Loucy (cell line): ENCODE results near the gene PDE3B.

ENCODE experiments used
- H2AFZ ChIP-seq: fragments of 200-600 bp; sonication (generic); 2 replicates; pipeline ENCODE4 v1.6.0; 2016; ENCODE audit warnings: antibody characterized with exemption, mild to moderate bottlenecking, low read length, moderate library complexity
- H3F3A ChIP-seq: fragments of 200-600 bp; 2 replicates; pipeline ENCODE4 v1.6.0; 2016; ENCODE audit warnings: antibody characterized with exemption, low read depth, mild to moderate bottlenecking
- H3K27me3 ChIP-seq: fragments of 200-600 bp; sonication (generic); 2 replicates; pipeline ENCODE4 v1.6.1; 2014; ENCODE audit warnings: low read length, mild to moderate bottlenecking; ENCODE audit not compliant: insufficient read depth, poor library complexity, severe bottlenecking
- H3K36me3 ChIP-seq: fragments of 200-600 bp; sonication (generic); 2 replicates; pipeline ENCODE4 v1.6.1; 2016; ENCODE audit warnings: low read length; ENCODE audit not compliant: insufficient read depth
- H3K4me1 ChIP-seq: fragments of 200-600 bp; sonication (generic); 2 replicates; pipeline ENCODE4 v1.5.1; 2014; ENCODE audit warnings: low read length, mild to moderate bottlenecking; ENCODE audit not compliant: insufficient read depth, poor library complexity, severe bottlenecking
- H3K4me2 ChIP-seq: fragments of 200-600 bp; sonication (generic); 2 replicates; pipeline ENCODE4 v1.6.0; 2014; ENCODE audit warnings: antibody characterized with exemption, low read length, low read depth, mild to moderate bottlenecking; ENCODE audit not compliant: poor library complexity, severe bottlenecking
- H3K4me3 ChIP-seq: fragments of 200-600 bp; sonication (generic); 2 replicates; pipeline ENCODE4 v1.5.1; 2014; ENCODE audit warnings: low read length, mild to moderate bottlenecking, mixed read lengths; ENCODE audit not compliant: poor library complexity, severe bottlenecking
- H3K79me2 ChIP-seq: fragments of 200-600 bp; sonication (generic); 2 replicates; pipeline ENCODE4 v1.6.1; 2014; ENCODE audit warnings: low read length; ENCODE audit not compliant: insufficient read depth
- H3K9ac ChIP-seq: fragments of 200-600 bp; sonication (generic); 2 replicates; pipeline ENCODE4 v1.6.0; 2014; ENCODE audit warnings: mild to moderate bottlenecking, low read depth, low read length, moderate library complexity; ENCODE audit not compliant: poor library complexity, severe bottlenecking
- H3K9me2 ChIP-seq: fragments of 200-600 bp; sonication (generic); replicated peaks from 2 replicates; pipeline ENCODE4 v1.6.1; 2016; ENCODE audit warnings: low read depth, low read length, mixed read lengths
- H3K9me3 ChIP-seq: fragments of 200-600 bp; sonication (generic); 2 replicates; pipeline ENCODE4 v1.6.1; 2014; ENCODE audit warnings: mild to moderate bottlenecking, antibody characterized with exemption, low read length, low read depth; ENCODE audit not compliant: insufficient read depth
- H4K20me1 ChIP-seq: fragments of 200-600 bp; sonication (generic); 2 replicates; pipeline ENCODE4 v1.6.0; 2014; ENCODE audit warnings: antibody characterized with exemption, low read length, mild to moderate bottlenecking; ENCODE audit not compliant: insufficient read depth, poor library complexity, severe bottlenecking
- CTCF ChIP-seq: fragments of 200-600 bp; sonication (generic); conservative IDR thresholded peaks from 2 replicates; pipeline ENCODE4 v1.5.1; 2014; ENCODE audit warnings: mild to moderate bottlenecking, antibody characterized with exemption, low read length
- EZH2phosphoT487 ChIP-seq: fragments of 200-600 bp; IDR thresholded peaks from 2 replicates; pipeline ENCODE4 v1.6.1; 2018; ENCODE audit warnings: antibody characterized with exemption, mild to moderate bottlenecking, moderate library complexity, borderline replicate concordance

The PDE3B gene

DNA sequence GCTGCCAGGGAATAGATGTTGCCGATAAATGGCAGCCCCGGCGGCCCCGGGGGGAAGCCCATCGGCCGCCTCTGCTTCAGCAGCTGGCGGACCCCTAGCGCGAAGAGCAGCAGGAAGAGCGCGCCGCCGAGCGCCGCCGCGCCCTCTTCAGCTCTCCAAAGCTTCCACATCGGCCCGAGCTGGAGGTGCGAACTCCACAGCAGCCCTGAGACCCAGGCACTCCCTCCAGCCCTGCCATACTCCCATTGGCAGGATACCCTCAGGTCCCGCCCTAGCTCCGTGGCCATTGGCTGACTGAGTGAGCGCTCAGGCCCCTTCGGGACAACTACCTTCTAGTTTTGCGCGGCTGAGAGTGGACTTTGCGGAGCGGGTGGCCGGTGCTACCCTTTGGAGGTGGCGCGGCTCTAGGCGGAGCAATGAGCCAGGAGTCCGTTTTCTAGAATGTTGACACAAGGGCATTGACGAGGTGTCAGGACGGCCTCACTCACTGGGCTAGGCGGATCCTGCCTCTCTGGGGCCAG is 248.5 kb downstream of the PDE3B start, which contains the start of gene CYP2R1:
CYP2R1 (minus strand) TSS at position 196 of the 521 bp plus-strand sequence; CDS start at position 170, 26 bp downstream.
- Histone ChIP-seq H3K36me3 (no peaks in the 10 kb centered on the region), H3K79me2 (peaks cover 27% of the 10 kb centered on the region), H3K4me2 (peak within 1 kb of the TSS; percentile 95), H3K9me2 (no peaks in the 10 kb centered on the region), H2AFZ (peak within 1 kb of the TSS; percentile 95), H3K4me3 (peak within 1 kb of the TSS; percentile 80), H3K27me3 (no peaks in the 10 kb centered on the region), H3K4me1 (peaks cover 37% of the 10 kb centered on the region), H4K20me1 (peaks cover 24% of the 10 kb centered on the region), H3K9ac (peak within 1 kb of the TSS; percentile 72), H3F3A (no peaks in the 10 kb centered on the region), H3K9me3 (no peaks in the 10 kb centered on the region)
- TF ChIP-seq CTCF (0 out of 2 replicates have a peak, but pooled peaks have one; percentile 13), EZH2phosphoT487 (no peak)

GRCh38 chr11:14892577-14892976 is 249.0 kb downstream of the PDE3B start:
- no peaks in the 10 kb centered on the region for H3K27me3 ChIP-seq
- no peaks in the 10 kb centered on the region for H3F3A ChIP-seq
- H3K36me3 ChIP-seq: no peaks in the 10 kb centered on the region
- H3K9me3 ChIP-seq: no peaks in the 10 kb centered on the region
- TF ChIP-seq CTCF: no peak
- no peak for TF ChIP-seq EZH2phosphoT487
- no peaks in the 10 kb centered on the region for H3K9me2 ChIP-seq
- H3K4me1 ChIP-seq: peaks cover 37% of the 10 kb centered on the region
- peak overlapping the region; percentile 72 for H3K9ac ChIP-seq
- peak overlapping the region; percentile 95 for H2AFZ ChIP-seq
- H3K4me3 ChIP-seq: peak overlapping the region; percentile 80
- H3K79me2 ChIP-seq: peaks cover 27% of the 10 kb centered on the region
- H4K20me1 ChIP-seq: peaks cover 24% of the 10 kb centered on the region
- peak overlapping the region; percentile 95 for H3K4me2 ChIP-seq

- Histone ChIP-seq H3K27me3 (no peaks in the 10 kb centered on the region), H3K4me3 (no peak overlapping the region), H3K4me1 (peaks cover 18% of the 10 kb centered on the region), H3K9me3 (no peaks in the 10 kb centered on the region), H3K36me3 (no peaks in the 10 kb centered on the region), H3K4me2 (no peak overlapping the region), H3K9me2 (no peaks in the 10 kb centered on the region), H4K20me1 (peaks cover 10% of the 10 kb centered on the region), H3K9ac (no peak overlapping the region), H3F3A (no peaks in the 10 kb centered on the region), H3K79me2 (peaks cover 11% of the 10 kb centered on the region), H2AFZ (peak overlapping the region; percentile 75)
- TF ChIP-seq EZH2phosphoT487: no peak
- no peak for TF ChIP-seq CTCF
Observed at GRCh38 chr11:14894657-14895598, 251.3 kb downstream of the PDE3B start.
